Measurements from ENCODE around the gene MDN1.

DNA sequence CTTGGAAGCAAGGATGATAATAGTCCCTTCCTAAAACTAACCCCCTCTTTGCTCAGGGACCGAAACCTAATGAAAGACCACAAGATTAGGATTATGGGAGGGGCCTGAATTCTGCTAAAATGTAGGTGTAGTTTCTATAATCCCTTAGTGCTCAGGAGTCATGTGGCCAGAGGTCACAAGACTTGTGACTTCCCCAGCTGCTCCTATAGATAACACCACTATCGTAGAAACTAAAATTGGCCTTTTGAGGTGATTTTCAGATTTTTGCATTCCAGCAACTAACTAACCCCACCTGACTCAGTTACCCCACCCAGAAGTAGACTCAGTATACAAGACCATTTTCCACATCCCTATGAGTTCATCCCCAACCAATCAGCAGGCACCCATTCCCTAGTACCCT is 42.1 kb downstream of the MDN1 start:
- TF ChIP-seq, protein P1, sequence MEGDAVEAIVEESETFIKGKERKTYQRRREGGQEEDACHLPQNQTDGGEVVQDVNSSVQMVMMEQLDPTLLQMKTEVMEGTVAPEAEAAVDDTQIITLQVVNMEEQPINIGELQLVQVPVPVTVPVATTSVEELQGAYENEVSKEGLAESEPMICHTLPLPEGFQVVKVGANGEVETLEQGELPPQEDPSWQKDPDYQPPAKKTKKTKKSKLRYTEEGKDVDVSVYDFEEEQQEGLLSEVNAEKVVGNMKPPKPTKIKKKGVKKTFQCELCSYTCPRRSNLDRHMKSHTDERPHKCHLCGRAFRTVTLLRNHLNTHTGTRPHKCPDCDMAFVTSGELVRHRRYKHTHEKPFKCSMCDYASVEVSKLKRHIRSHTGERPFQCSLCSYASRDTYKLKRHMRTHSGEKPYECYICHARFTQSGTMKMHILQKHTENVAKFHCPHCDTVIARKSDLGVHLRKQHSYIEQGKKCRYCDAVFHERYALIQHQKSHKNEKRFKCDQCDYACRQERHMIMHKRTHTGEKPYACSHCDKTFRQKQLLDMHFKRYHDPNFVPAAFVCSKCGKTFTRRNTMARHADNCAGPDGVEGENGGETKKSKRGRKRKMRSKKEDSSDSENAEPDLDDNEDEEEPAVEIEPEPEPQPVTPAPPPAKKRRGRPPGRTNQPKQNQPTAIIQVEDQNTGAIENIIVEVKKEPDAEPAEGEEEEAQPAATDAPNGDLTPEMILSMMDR (conservative IDR thresholded peaks at IDR 0.05; ENCODE audit: low read length) = no peak
- no peak for TF ChIP-seq EZH2phosphoT487 (IDR thresholded peaks at IDR 0.05; ENCODE audit: borderline replicate concordance, low read depth, low read length)

Data from OCI-LY7 (cell line).